ENCODE data around the gene MAD1L1. TPM values are rescaled to one million over a fixed set of nuclear protein-coding genes. Genes with fewer than 3 reads are reported as not detected.

The MAD1L1 gene
- polyA plus RNA-seq, 1 experiment = 32.0 TPM

DNA sequence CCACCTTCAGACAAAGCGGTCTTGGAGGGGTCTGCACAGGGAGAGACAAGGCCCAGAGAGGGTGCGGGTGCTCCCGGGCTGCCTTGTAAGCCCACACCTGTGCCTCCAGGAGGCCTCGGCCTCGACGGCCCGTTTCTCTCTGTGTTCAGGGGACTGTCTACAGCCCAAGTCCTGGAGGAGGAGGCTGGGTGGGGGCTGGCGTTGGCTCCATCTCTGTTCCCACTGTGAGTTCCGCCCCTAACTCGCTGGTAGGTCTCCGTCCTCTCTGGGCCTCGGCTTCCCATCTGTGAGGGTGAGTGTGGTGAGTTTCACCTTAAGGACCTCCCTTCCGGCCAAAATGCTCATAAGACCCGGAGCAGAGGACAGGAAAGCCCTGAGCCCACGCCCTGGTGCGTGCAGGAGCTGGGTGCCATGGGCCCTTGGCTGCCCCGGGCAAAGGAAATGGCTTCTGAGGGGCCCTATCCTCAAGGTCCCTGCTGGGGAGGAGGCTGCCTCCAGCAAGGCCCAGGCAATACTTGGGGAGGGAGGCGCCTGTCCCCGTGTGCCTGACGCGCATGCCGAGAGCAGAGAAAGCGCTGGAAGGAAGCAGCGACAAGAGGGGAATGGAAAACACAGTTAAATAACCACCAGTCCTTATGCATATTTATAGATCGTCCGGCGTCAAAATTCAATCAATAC lies 285.8 kb downstream of the MAD1L1 start:
- H3K4me3 ChIP-seq (ENCODE audit: low read depth, low read length) = no peak overlapping the region
- TF ChIP-seq, protein P1, sequence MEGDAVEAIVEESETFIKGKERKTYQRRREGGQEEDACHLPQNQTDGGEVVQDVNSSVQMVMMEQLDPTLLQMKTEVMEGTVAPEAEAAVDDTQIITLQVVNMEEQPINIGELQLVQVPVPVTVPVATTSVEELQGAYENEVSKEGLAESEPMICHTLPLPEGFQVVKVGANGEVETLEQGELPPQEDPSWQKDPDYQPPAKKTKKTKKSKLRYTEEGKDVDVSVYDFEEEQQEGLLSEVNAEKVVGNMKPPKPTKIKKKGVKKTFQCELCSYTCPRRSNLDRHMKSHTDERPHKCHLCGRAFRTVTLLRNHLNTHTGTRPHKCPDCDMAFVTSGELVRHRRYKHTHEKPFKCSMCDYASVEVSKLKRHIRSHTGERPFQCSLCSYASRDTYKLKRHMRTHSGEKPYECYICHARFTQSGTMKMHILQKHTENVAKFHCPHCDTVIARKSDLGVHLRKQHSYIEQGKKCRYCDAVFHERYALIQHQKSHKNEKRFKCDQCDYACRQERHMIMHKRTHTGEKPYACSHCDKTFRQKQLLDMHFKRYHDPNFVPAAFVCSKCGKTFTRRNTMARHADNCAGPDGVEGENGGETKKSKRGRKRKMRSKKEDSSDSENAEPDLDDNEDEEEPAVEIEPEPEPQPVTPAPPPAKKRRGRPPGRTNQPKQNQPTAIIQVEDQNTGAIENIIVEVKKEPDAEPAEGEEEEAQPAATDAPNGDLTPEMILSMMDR (IDR thresholded peaks at IDR 0.05; ENCODE audit: insufficient read depth, low read depth, low read length) = no peak
- H3K27me3 ChIP-seq (ENCODE audit: control insufficient read depth, insufficient read depth, low read length) = no peaks in the 10 kb centered on the region
- DNase-seq (ENCODE audit: low read depth) = no peak
- no peaks in the 10 kb centered on the region; the same call in 1 of the 2 replicates for H3K36me3 ChIP-seq (ENCODE audit: control insufficient read depth, insufficient read depth, low read length)
- ChIA-PET CTCF (no interaction called here), POLR2A (no interaction called here)

DNA sequence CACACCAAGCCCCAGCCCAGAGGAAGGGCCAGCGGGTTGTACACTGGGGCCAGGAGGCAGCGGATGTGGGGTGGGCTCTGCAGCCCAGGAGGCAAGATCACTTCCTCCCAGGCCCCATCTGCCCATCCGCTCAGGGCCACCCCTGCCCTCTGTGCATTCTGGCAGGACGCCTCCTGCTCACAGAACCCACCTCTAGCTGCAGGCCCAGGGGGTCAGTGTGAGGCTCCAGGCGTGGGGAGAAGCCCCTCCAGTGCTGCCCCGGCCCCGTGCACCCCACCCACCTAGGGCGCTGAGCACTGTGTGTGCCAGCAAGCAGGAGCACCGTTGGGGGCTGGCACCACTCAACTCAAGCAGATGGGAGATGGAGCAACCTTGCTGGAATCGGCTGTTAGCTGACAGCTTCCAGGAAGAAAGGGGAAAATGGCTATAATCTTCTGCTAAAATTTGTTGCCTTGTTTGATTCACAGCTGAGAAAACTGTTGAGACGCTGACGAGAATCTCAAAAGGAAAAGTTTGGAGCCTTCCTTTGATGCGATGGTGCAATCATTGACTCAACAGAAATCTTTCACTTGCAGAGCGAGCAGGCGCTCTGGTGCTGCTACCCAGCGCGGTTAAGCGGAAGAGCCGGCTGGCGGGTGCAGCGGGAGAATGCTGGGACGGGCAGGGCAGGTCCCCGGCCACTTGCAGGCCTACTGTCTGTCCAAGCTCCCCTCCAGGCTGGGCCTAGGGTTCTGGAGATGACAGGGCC lies 286.5 kb downstream of the MAD1L1 start:
- POLR2A ChIA-PET = no interaction called here
- Histone ChIP-seq H3K4me3 (ENCODE audit: low read depth, low read length) (no peak overlapping the region), H3K36me3 (ENCODE audit: control insufficient read depth, insufficient read depth, low read length) (no peaks in the 10 kb centered on the region; the same call in 1 of the 2 replicates), H3K27me3 (ENCODE audit: control insufficient read depth, insufficient read depth, low read length) (no peaks in the 10 kb centered on the region)
- CTCF ChIA-PET = no interaction called here
- TF ChIP-seq, protein P1 (IDR thresholded peaks at IDR 0.05; ENCODE audit: insufficient read depth, low read depth, low read length) = no peak
- DNase-seq (ENCODE audit: low read depth) = no peak

DNA sequence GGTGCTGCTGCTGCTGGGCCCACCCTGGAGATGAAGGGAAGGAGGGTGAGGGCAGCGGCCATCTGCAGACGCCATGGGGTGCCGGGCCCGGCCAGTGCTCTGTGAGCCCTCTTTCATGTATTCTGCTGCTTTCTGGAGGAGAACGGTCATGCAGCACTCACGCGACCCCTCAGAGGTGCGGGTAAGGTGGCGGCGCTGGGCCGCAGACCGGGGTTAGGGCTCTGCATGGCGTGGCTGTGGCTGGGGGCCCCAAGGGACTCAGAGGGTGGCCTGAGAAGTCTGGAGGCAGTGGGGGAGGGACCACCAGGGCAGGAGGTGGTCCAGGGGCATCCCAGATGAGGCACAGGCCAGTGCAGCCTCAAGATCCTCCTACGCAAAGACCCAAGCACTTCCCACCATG lies 287.2 kb downstream of the MAD1L1 start:
- no peak overlapping the region for H3K4me3 ChIP-seq (ENCODE audit: low read depth, low read length)
- no peaks in the 10 kb centered on the region for H3K27me3 ChIP-seq (ENCODE audit: control insufficient read depth, insufficient read depth, low read length)
- CTCF ChIA-PET = no interaction called here
- TF ChIP-seq, protein P1 (IDR thresholded peaks at IDR 0.05; ENCODE audit: insufficient read depth, low read depth, low read length) = no peak
- no peaks in the 10 kb centered on the region; the same call in 1 of the 2 replicates for H3K36me3 ChIP-seq (ENCODE audit: control insufficient read depth, insufficient read depth, low read length)
- POLR2A ChIA-PET = no interaction called here
- no peak for DNase-seq (ENCODE audit: low read depth)

DNA sequence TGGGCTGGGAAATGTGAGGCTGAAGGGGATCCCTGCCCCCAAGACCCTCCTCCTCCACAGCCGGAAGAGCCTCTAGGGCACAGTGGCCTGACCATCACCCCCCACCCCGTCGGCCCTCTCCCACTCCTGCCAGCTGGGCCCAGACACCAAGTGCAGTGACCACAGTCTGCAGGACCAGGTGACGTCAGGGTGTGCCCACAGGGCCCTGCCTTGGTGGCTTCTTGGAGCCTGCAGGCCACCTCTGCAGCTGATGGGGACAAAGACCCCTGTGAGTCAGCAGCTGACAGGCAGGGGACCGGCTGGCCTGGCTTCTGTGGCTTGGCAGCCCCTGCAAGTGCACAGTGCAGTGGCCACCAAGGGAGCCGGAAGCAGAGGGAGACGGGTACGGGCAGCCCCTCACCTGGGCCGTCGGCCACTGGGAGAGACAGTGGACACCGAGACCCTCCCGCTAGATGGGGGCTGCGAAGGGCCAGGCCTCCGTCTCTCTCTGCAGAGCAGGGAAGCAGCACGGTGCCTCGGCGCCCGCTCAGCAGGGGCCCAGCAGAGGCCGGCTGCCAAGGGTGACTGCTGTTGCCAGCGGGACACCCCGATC lies 288.0 kb downstream of the MAD1L1 start:
- DNase-seq (ENCODE audit: low read depth) = no peak
- no peaks in the 10 kb centered on the region; the same call in 1 of the 2 replicates for H3K36me3 ChIP-seq (ENCODE audit: control insufficient read depth, insufficient read depth, low read length)
- ChIA-PET POLR2A (no interaction called here), CTCF (interaction anchor here (1.3 kb wide), 1 partner anchor 23 kb away, joined by 3 read pairs; no protein-coding TSS in a partner anchor)
- no peak overlapping the region for H3K4me3 ChIP-seq (ENCODE audit: low read depth, low read length)
- H3K27me3 ChIP-seq (ENCODE audit: control insufficient read depth, insufficient read depth, low read length) = no peaks in the 10 kb centered on the region
- TF ChIP-seq, protein P1 (IDR thresholded peaks at IDR 0.05; ENCODE audit: insufficient read depth, low read depth, low read length) = no peak

DNA sequence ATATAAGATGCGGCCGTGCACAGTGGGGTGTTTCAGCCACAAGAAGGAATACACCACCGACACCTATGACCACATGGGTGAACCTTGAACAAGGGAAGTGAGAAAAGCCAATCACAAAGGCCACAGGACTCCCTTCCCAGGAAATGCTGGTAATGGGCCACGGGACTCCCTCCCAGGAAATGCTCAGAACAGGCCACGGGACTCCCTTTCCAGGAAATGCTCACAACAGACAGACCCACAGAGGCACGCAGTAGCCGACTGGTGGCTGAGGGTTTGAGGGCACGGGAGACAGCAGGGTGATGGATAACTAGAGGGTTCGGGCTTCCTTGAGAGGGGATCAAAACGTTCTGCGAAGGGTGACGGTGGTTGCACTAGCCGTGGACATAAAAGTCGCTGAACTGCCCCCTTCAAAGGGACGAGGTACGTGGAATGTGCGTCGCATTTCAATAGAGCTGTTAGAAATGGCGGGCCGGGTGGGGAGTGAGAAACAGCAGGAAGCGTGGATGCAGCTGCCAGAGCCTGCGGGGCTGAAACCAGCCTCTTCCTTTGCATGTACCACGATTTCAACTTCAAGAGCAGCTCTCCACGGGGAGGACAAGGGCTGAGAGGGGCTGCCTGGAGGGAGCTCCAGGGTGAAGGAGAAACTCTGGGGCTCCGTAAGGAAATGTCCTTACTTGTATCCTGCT lies 288.7 kb downstream of the MAD1L1 start:
- no peak overlapping the region for H3K4me3 ChIP-seq (ENCODE audit: low read depth, low read length)
- TF ChIP-seq, protein P1 (IDR thresholded peaks at IDR 0.05; ENCODE audit: insufficient read depth, low read depth, low read length) = no peak
- H3K27me3 ChIP-seq (ENCODE audit: control insufficient read depth, insufficient read depth, low read length) = no peaks in the 10 kb centered on the region
- ChIA-PET CTCF (interaction anchor here (1.3 kb wide), 1 partner anchor 22 kb away, joined by 3 read pairs; no protein-coding TSS in a partner anchor), POLR2A (no interaction called here)
- no peaks in the 10 kb centered on the region for H3K36me3 ChIP-seq (ENCODE audit: control insufficient read depth, insufficient read depth, low read length)
- no peak for DNase-seq (ENCODE audit: low read depth)
